ENCODE measurements around the gene PLXNA1.

Gene PLXNA1

DNA sequence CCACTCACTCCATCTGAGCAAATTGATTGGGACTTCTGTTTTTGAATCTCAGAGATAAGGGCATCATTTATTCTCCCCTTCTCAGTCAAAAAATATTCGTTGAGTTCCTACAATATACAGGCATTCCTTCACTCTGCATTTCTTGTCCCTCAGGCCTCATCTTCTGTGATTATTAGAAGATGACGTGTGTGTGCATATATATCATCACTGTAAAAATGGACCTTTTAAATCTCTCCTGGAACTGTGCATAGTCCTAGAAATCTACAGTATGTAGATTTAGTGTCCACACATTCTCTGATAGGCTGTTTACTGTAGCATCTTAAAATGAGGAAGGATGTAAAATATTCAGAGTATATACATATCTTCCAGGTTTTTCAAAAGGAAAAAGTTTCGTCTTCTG, 43.2 kb upstream of the PLXNA1 start:
- no peaks in the 10 kb centered on the region for H4K20me1 ChIP-seq (ENCODE audit: insufficient read depth, low read length)

DNA sequence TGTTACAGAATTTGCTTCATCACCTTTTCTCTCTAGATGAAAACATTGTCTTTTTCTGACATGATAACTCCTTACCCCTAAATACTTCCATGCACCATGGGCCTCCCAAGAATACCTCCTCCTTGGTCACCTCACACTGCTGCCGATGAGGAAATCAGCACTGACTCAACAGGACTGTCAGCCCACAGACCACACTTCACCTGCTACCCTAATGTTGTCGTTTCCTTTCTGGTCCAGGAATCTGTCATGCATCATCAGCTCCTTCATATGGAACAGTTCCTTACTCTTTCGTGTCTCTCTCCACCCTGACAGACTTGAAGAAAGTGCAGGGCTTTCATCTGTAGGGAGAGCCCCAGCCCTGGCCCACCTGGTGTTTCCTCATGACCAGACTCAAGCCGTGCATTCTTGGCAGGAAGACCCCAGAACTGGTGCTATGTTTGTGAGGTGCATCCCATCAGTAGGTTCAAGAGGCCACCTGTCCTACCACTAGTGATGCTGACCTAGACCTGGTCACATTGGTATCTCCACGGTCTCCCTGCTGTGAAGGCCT, 41.1 kb upstream of the PLXNA1 start:
- H2AFZ ChIP-seq (ENCODE audit: low read length): no peak overlapping the region

More for the DNA sequence above, 43.2 kb upstream of the PLXNA1 start:
- no peak for DNase-seq
- Histone ChIP-seq H3K9me3 (replicated peaks; ENCODE audit: insufficient read depth, low read length) (no peaks in the 10 kb centered on the region), H3K4me2 (ENCODE audit: low read depth, low read length) (no peak overlapping the region), H3K9me2 (replicated peaks; ENCODE audit: insufficient read depth, low read length) (no peaks in the 10 kb centered on the region), H3F3A (ENCODE audit: insufficient read depth, low read length) (no peaks in the 10 kb centered on the region), H3K27ac (ENCODE audit: low read length) (no peak overlapping the region), H2AFZ (ENCODE audit: low read length) (no peak overlapping the region), H3K4me3 (ENCODE audit: low read length) (no peak overlapping the region), H3K9ac (ENCODE audit: low read length) (no peak overlapping the region), H3K79me2 (ENCODE audit: low read length) (no peaks in the 10 kb centered on the region), H3K36me3 (replicated peaks; ENCODE audit: insufficient read depth, low read length) (no peaks in the 10 kb centered on the region), H3K4me1 (ENCODE audit: low read length) (peaks cover 6% of the 10 kb centered on the region), H3K27me3 (replicated peaks; ENCODE audit: insufficient read depth, low read length) (no peaks in the 10 kb centered on the region)
- no peak for TF ChIP-seq EZH2 (optimal IDR thresholded peaks at IDR 0.05; ENCODE audit: low read depth, low read length)
- TF ChIP-seq, protein P1, sequence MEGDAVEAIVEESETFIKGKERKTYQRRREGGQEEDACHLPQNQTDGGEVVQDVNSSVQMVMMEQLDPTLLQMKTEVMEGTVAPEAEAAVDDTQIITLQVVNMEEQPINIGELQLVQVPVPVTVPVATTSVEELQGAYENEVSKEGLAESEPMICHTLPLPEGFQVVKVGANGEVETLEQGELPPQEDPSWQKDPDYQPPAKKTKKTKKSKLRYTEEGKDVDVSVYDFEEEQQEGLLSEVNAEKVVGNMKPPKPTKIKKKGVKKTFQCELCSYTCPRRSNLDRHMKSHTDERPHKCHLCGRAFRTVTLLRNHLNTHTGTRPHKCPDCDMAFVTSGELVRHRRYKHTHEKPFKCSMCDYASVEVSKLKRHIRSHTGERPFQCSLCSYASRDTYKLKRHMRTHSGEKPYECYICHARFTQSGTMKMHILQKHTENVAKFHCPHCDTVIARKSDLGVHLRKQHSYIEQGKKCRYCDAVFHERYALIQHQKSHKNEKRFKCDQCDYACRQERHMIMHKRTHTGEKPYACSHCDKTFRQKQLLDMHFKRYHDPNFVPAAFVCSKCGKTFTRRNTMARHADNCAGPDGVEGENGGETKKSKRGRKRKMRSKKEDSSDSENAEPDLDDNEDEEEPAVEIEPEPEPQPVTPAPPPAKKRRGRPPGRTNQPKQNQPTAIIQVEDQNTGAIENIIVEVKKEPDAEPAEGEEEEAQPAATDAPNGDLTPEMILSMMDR (IDR thresholded peaks at IDR 0.05; ENCODE audit: low read length): no peak
- no peak for TF ChIP-seq EZH2phosphoT487 (IDR thresholded peaks at IDR 0.05; ENCODE audit: low read length)

DNA sequence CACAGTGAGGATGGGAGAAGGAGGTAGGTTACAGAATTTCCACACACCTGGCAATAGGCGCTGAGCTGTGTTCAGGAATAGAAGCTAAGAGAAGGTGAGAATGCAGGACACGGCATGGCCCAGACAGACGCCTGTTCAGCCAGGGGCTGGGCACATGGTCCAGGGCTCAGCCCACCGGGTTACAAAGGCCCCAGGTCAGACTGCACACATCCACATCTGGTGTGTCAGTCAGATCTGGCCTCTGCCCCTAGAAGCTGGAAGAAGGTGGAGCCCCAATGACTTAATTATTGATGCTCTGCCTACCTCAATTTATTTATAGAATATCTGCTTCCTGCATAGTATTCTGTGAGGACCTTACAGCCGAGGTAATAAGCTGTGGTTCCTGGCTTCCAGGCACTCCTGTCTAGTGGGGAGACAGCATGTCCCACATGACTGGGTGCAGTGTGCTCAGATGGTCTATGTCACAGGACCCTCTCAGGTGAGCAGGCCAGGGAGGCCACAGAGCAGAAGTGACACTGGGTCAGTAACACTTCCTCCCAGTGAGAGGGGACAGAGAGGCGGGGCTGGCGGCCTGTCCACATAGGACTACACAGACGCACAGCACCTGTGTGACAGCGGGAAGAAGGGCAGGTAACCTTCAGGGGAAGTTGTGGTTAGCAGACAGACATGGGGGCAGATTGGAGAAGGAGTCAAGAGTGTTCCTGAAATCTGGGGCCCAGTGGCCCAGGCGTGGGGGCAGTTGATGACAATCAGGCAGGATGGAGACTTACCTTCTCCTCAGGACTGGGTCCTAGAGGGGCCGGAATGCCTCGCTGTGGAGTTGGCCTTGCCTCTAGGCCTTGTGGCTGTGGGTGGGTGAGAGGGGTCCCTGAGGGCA, 38.6 kb upstream of the PLXNA1 start:
- Histone ChIP-seq H3K27ac (ENCODE audit: low read length) (no peak overlapping the region), H3K27me3 (replicated peaks; ENCODE audit: insufficient read depth, low read length) (no peaks in the 10 kb centered on the region), H2AFZ (ENCODE audit: low read length) (no peak overlapping the region), H3K9me3 (replicated peaks; ENCODE audit: insufficient read depth, low read length) (no peaks in the 10 kb centered on the region), H3K9me2 (replicated peaks; ENCODE audit: insufficient read depth, low read length) (no peaks in the 10 kb centered on the region), H3K36me3 (replicated peaks; ENCODE audit: insufficient read depth, low read length) (no peaks in the 10 kb centered on the region), H3K4me2 (ENCODE audit: low read depth, low read length) (no peak overlapping the region), H3K9ac (ENCODE audit: low read length) (no peak overlapping the region), H3F3A (ENCODE audit: insufficient read depth, low read length) (no peaks in the 10 kb centered on the region), H3K4me1 (ENCODE audit: low read length) (peaks cover 6% of the 10 kb centered on the region), H3K79me2 (ENCODE audit: low read length) (no peaks in the 10 kb centered on the region), H4K20me1 (ENCODE audit: insufficient read depth, low read length) (no peaks in the 10 kb centered on the region), H3K4me3 (ENCODE audit: low read length) (no peak overlapping the region)
- TF ChIP-seq EZH2phosphoT487 (IDR thresholded peaks at IDR 0.05; ENCODE audit: low read length): no peak
- TF ChIP-seq EZH2 (optimal IDR thresholded peaks at IDR 0.05; ENCODE audit: low read depth, low read length): no peak
- TF ChIP-seq, protein P1 (IDR thresholded peaks at IDR 0.05; ENCODE audit: low read length): no peak
- no peak for DNase-seq

More for the DNA sequence above, 41.1 kb upstream of the PLXNA1 start:
- no peaks in the 10 kb centered on the region for H3K9me2 ChIP-seq (replicated peaks; ENCODE audit: insufficient read depth, low read length)
- H3K4me3 ChIP-seq (ENCODE audit: low read length): no peak overlapping the region
- H3K36me3 ChIP-seq (replicated peaks; ENCODE audit: insufficient read depth, low read length): no peaks in the 10 kb centered on the region
- H3F3A ChIP-seq (ENCODE audit: insufficient read depth, low read length): no peaks in the 10 kb centered on the region
- TF ChIP-seq EZH2phosphoT487 (IDR thresholded peaks at IDR 0.05; ENCODE audit: low read length): no peak
- TF ChIP-seq EZH2 (optimal IDR thresholded peaks at IDR 0.05; ENCODE audit: low read depth, low read length): no peak
- TF ChIP-seq, protein P1 (IDR thresholded peaks at IDR 0.05; ENCODE audit: low read length): no peak
- H3K27ac ChIP-seq (ENCODE audit: low read length): no peak overlapping the region
- no peak overlapping the region for H3K4me2 ChIP-seq (ENCODE audit: low read depth, low read length)
- DNase-seq: no peak
- no peaks in the 10 kb centered on the region for H4K20me1 ChIP-seq (ENCODE audit: insufficient read depth, low read length)
- peaks cover 6% of the 10 kb centered on the region for H3K4me1 ChIP-seq (ENCODE audit: low read length)
- no peaks in the 10 kb centered on the region for H3K27me3 ChIP-seq (replicated peaks; ENCODE audit: insufficient read depth, low read length)
- H3K9me3 ChIP-seq (replicated peaks; ENCODE audit: insufficient read depth, low read length): no peaks in the 10 kb centered on the region
- H3K9ac ChIP-seq (ENCODE audit: low read length): no peak overlapping the region
- no peaks in the 10 kb centered on the region for H3K79me2 ChIP-seq (ENCODE audit: low read length)

Data from MM.1S (cell line).